Mesenchymal stem cell (in vitro differentiated cells and primary cell): ENCODE data around the gene CBFA2T2.

Experiments used
- DNase-seq: peaks from one replicate; pipeline ENCODE4 v3.0.0-alpha.2; 2013
- H2AFZ ChIP-seq: one replicate; pipeline ENCODE4 v1.6.1; 2013; ENCODE audit warnings: low read depth, mild to moderate bottlenecking, control low read depth, inconsistent platforms, low read length, moderate library complexity
- H2AK5ac ChIP-seq: 2 replicates; pipeline ENCODE4 v1.6.1; 2013; ENCODE audit warnings: low read length, moderate library complexity, mild to moderate bottlenecking, inconsistent platforms; ENCODE audit not compliant: severe bottlenecking
- H2BK120ac ChIP-seq: one replicate; pipeline ENCODE4 v1.6.1; 2013; ENCODE audit warnings: low read depth, mild to moderate bottlenecking, inconsistent platforms, low read length, moderate library complexity
- H2BK12ac ChIP-seq, 2 experiments: one replicate each; pipeline ENCODE4 v1.6.1; 2013; ENCODE audit warnings: inconsistent platforms in 2 of 2, low read length in 2 of 2, mild to moderate bottlenecking in 2 of 2, moderate library complexity in 2 of 2, control low read depth in 1 of 2
- H2BK15ac ChIP-seq: one replicate; pipeline ENCODE4 v1.6.1; 2013; ENCODE audit warnings: mild to moderate bottlenecking, low read depth, inconsistent platforms; ENCODE audit not compliant: poor library complexity, severe bottlenecking
- H2BK5ac ChIP-seq: 2 replicates; pipeline ENCODE4 v1.6.1; 2013; ENCODE audit warnings: low read depth, mild to moderate bottlenecking, low read length, control low read depth, inconsistent platforms; ENCODE audit not compliant: poor library complexity, severe bottlenecking
- H3K14ac ChIP-seq, 2 experiments: one replicate each; pipeline ENCODE4 v1.6.1; 2013; ENCODE audit warnings: inconsistent platforms in 2 of 2, low read length in 2 of 2, control low read depth in 1 of 2, mild to moderate bottlenecking in 1 of 2, moderate library complexity in 1 of 2
- H3K18ac ChIP-seq, 2 experiments: one replicate each; pipeline ENCODE4 v1.6.1; 2013; ENCODE audit warnings: inconsistent platforms in 2 of 2, low read length in 2 of 2, control low read depth in 1 of 2, low read depth in 1 of 2, mild to moderate bottlenecking in 1 of 2
- H3K23ac ChIP-seq, 2 experiments: one replicate each; pipeline ENCODE4 v1.6.1; 2013; ENCODE audit warnings: inconsistent platforms in 2 of 2, low read length in 2 of 2, mild to moderate bottlenecking in 2 of 2, moderate library complexity in 2 of 2, control low read depth in 1 of 2
- H3K27ac ChIP-seq: 2 replicates; pipeline ENCODE4 v1.5.1; 2013; ENCODE audit warnings: mild to moderate bottlenecking, moderate library complexity, low read length, control low read depth, inconsistent platforms; ENCODE audit not compliant: poor library complexity, severe bottlenecking
- H3K27me3 ChIP-seq, 2 experiments: 2 replicates each; pipeline versions ENCODE4 v1.6.1 to v1.7.0; 2013; ENCODE audit warnings: low read length in 2 of 2, mild to moderate bottlenecking in 2 of 2, moderate library complexity in 2 of 2, control low read depth in 1 of 2, inconsistent platforms in 1 of 2; ENCODE audit not compliant: control insufficient read depth in 1 of 2, insufficient read depth in 1 of 2
- H3K36me3 ChIP-seq, 2 experiments: 2 replicates each; pipeline versions ENCODE4 v1.6.1 to v1.7.0; 2013; ENCODE audit warnings: low read length in 2 of 2, control low read depth in 1 of 2, inconsistent platforms in 1 of 2, low read depth in 1 of 2, mild to moderate bottlenecking in 1 of 2; ENCODE audit not compliant: insufficient read depth in 2 of 2, control insufficient read depth in 1 of 2
- H3K4ac ChIP-seq, 2 experiments: one replicate each; pipeline ENCODE4 v1.6.1; 2013; ENCODE audit warnings: inconsistent platforms in 2 of 2, low read length in 2 of 2, mild to moderate bottlenecking in 2 of 2, moderate library complexity in 2 of 2, control low read depth in 1 of 2, low read depth in 1 of 2
- H3K4me1 ChIP-seq: 2 replicates; pipeline ENCODE4 v1.6.1; 2013; ENCODE audit warnings: low read depth, low read length, control low read depth; ENCODE audit not compliant: control insufficient read depth, insufficient read depth
- H3K4me2 ChIP-seq: 2 replicates; pipeline ENCODE4 v1.6.1; 2013; ENCODE audit warnings: low read length, mild to moderate bottlenecking, inconsistent platforms; ENCODE audit not compliant: poor library complexity, severe bottlenecking
- H3K4me3 ChIP-seq, 2 experiments: 2 replicates each; pipeline versions ENCODE4 v1.5.1 to v1.7.0; 2013; ENCODE audit warnings: low read length in 2 of 2, mild to moderate bottlenecking in 2 of 2, control low read depth in 1 of 2, low read depth in 1 of 2; ENCODE audit not compliant: insufficient read depth in 1 of 2
- H3K79me1 ChIP-seq: replicated peaks from 2 replicates; pipeline ENCODE4 v1.6.1; 2013; ENCODE audit warnings: mild to moderate bottlenecking, control low read depth, low read length, inconsistent platforms; ENCODE audit not compliant: poor library complexity, severe bottlenecking
- H3K9ac ChIP-seq: 2 replicates; pipeline ENCODE4 v1.7.0; 2013; ENCODE audit warnings: mild to moderate bottlenecking, low read length, moderate library complexity
- H3K9me3 ChIP-seq: 2 replicates; pipeline ENCODE4 v1.7.0; 2013; ENCODE audit warnings: mild to moderate bottlenecking, low read length; ENCODE audit not compliant: control insufficient read depth
- H4K8ac ChIP-seq: one replicate; pipeline ENCODE4 v1.6.1; 2013; ENCODE audit warnings: inconsistent platforms, mild to moderate bottlenecking, low read length, moderate library complexity
- H4K91ac ChIP-seq: one replicate; pipeline ENCODE4 v1.6.1; 2013; ENCODE audit warnings: mild to moderate bottlenecking, low read length, inconsistent platforms
- WGBS: methylation state at CpG from one replicate; pipeline ENCODE4 v1.1.7; 2013; ENCODE audit warnings: mixed read lengths; 5-methylcytosine and 5-hydroxymethylcytosine counted together

Gene CBFA2T2

DNA sequence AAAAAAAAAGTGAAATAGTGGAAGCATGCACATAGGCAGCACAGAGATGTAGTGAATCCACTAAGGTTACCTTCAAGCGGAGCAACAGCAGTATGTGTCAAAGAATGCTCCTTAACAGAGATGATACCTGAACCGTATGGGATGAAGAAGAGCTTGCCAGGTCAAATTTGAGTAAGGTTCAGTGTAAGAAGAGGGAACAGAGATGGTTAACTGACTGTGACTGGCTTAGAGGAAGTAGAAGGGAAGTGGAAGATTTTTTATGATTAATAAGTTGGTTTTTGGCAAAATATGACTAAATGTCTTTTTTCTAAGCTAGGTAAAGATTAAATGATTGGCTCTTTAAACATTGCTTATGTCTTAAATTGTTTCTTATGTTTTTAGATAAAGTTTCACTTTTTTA, 119.6 kb downstream of the CBFA2T2 start:
- no peak overlapping the region for H2AFZ ChIP-seq
- DNase-seq = no peak

GRCh38 chr20:33611106-33611505, 121.2 kb downstream of the CBFA2T2 start:
- H3K18ac ChIP-seq = no peak overlapping the region
- peaks cover 9 to 82% of the 10 kb centered on the region in 2 experiments for H3K36me3 ChIP-seq
- H4K91ac ChIP-seq = no peak overlapping the region
- no peak overlapping the region for H2AFZ ChIP-seq
- no peak overlapping the region for H3K4me3 ChIP-seq
- peaks cover 8% of the 10 kb centered on the region for H3K79me1 ChIP-seq
- no peaks in the 10 kb centered on the region for H3K4me1 ChIP-seq
- DNase-seq = no peak
- no peak overlapping the region for H3K14ac ChIP-seq
- no peak overlapping the region for H2BK120ac ChIP-seq
- no peak overlapping the region for H3K27ac ChIP-seq
- 95% methylated on average over 5 of the region's 5 CpGs for WGBS
- no peaks in the 10 kb centered on the region for H3K27me3 ChIP-seq
- no peaks in the 10 kb centered on the region for H3K9me3 ChIP-seq
- H2AK5ac ChIP-seq = no peak overlapping the region
- H2BK5ac ChIP-seq = no peak overlapping the region
- no peak overlapping the region for H3K4me2 ChIP-seq
- H4K8ac ChIP-seq = no peak overlapping the region
- H3K23ac ChIP-seq = no peak overlapping the region
- no peak overlapping the region for H3K4ac ChIP-seq
- H2BK12ac ChIP-seq = no peak overlapping the region
- H2BK15ac ChIP-seq = no peak overlapping the region
- H3K9ac ChIP-seq = no peak overlapping the region

More for the DNA sequence above, 119.6 kb downstream of the CBFA2T2 start:
- Histone ChIP-seq H3K14ac (no peak overlapping the region), H3K27me3 (no peaks in the 10 kb centered on the region), H4K8ac (no peak overlapping the region), H2BK120ac (no peak overlapping the region), H3K27ac (no peak overlapping the region), H3K4me2 (no peak overlapping the region), H3K4ac (no peak overlapping the region), H3K79me1 (peaks cover 8% of the 10 kb centered on the region), H3K9me3 (no peaks in the 10 kb centered on the region), H3K36me3 (peaks cover 9 to 66% of the 10 kb centered on the region in 2 experiments), H3K4me3 (no peak overlapping the region), H2AK5ac (no peak overlapping the region), H2BK15ac (no peak overlapping the region), H3K23ac (no peak overlapping the region), H4K91ac (no peak overlapping the region), H2BK12ac (no peak overlapping the region), H3K18ac (no peak overlapping the region), H3K4me1 (no peaks in the 10 kb centered on the region), H3K9ac (no peak overlapping the region), H2BK5ac (no peak overlapping the region)
- WGBS = 94% methylated on average over 2 of the region's 2 CpGs

- no peaks in the 10 kb centered on the region for H3K27me3 ChIP-seq
- H2BK12ac ChIP-seq = no peak overlapping the region
- 80% methylated on average over 1 of the region's 4 CpGs for WGBS
- H3K27ac ChIP-seq = no peak overlapping the region
- H3K4me2 ChIP-seq = no peak overlapping the region
- H3K9me3 ChIP-seq = no peaks in the 10 kb centered on the region
- no peak overlapping the region for H3K4ac ChIP-seq
- no peak overlapping the region for H2BK120ac ChIP-seq
- H3K36me3 ChIP-seq = peaks cover 9 to 84% of the 10 kb centered on the region in 2 experiments
- no peak overlapping the region for H2BK15ac ChIP-seq
- H4K91ac ChIP-seq = no peak overlapping the region
- H3K18ac ChIP-seq = no peak overlapping the region
- H3K4me1 ChIP-seq = no peaks in the 10 kb centered on the region
- H3K4me3 ChIP-seq = no peak overlapping the region
- no peak overlapping the region for H4K8ac ChIP-seq
- no peak overlapping the region for H3K14ac ChIP-seq
- no peak overlapping the region for H3K9ac ChIP-seq
- H2AFZ ChIP-seq = no peak overlapping the region
- H3K79me1 ChIP-seq = peaks cover 4% of the 10 kb centered on the region
- H2AK5ac ChIP-seq = no peak overlapping the region
- H2BK5ac ChIP-seq = no peak overlapping the region
- no peak overlapping the region for H3K23ac ChIP-seq
- no peak for DNase-seq
These were observed 122.1 kb downstream of the CBFA2T2 start for GRCh38 chr20:33612001-33612400.

- Histone ChIP-seq H3K14ac (no peak overlapping the region), H3K4me3 (no peak overlapping the region), H3K36me3 (peaks cover 23 to 55% of the 10 kb centered on the region in 2 experiments), H3K18ac (no peak overlapping the region), H3K9me3 (no peaks in the 10 kb centered on the region), H2BK15ac (no peak overlapping the region), H3K4me1 (peaks cover 2% of the 10 kb centered on the region), H3K23ac (no peak overlapping the region), H4K8ac (no peak overlapping the region), H3K79me1 (peaks cover 1% of the 10 kb centered on the region), H3K4ac (no peak overlapping the region), H3K27me3 (no peaks in the 10 kb centered on the region), H2AFZ (no peak overlapping the region), H3K9ac (no peak overlapping the region), H2AK5ac (no peak overlapping the region), H3K4me2 (no peak overlapping the region), H4K91ac (no peak overlapping the region), H3K27ac (no peak overlapping the region), H2BK5ac (no peak overlapping the region), H2BK120ac (no peak overlapping the region), H2BK12ac (no peak overlapping the region)
- no peak for DNase-seq
- 98% methylated on average over 3 of the region's 4 CpGs for WGBS
These were observed 132.0 kb downstream of the CBFA2T2 start for GRCh38 chr20:33621717-33622400.
